HL-60/S4 treated with phorbol 12-myristate 13-acetate at 8.2 ng/mL for 4 days and 3 days (cell line): Measurements from ENCODE around the gene UNC13C.
"Not testable (repeated sequence)": the region's sequence is repeated elsewhere in the genome, so short reads cannot be mapped to it uniquely, and the experiment has no call there.

ENCODE experiments used
- in situ Hi-C: fragments of 300-500 bp; cut with MboI; formaldehyde crosslinking; loops from 2 replicates; pipeline ENCODE4 v1.15.0; 2022; ENCODE audit warnings: low sequenced_read_pairs

UNC13C gene

GRCh38 chr15:53978253-53978906 lies at the start of gene UNC13C:
Gene UNC13C, plus strand, starts transcription at chr15:53978441. Its CDS starts 34,463 bp downstream, at chr15:54012904.
- in situ Hi-C loops = no loop called here

DNA sequence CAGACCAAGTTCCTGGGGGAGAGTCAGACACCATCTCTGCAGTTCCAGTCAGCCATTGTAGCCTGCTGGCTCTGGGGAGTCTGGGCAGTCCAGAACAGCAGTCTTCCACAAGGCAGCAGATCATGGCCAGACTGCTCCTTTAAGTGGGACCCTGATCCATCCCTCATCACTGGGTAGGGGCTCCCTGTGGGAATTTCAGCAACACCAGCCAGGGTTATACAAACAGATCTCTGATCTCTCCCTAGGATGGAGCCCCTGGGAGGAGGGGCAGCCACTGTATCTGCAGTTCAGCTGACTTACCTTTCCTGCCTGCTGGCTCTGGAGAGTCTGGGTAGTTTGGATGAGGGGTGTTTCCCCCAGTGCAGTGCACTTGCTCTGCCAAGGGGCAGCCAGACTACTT lies 42.1 kb upstream of the UNC13C start:
- in situ Hi-C loops = no loop called here

- in situ Hi-C loops = not testable (repeated sequence)
These were observed 40.6 kb upstream of the UNC13C start for GRCh38 chr15:53937632-53938031.

DNA sequence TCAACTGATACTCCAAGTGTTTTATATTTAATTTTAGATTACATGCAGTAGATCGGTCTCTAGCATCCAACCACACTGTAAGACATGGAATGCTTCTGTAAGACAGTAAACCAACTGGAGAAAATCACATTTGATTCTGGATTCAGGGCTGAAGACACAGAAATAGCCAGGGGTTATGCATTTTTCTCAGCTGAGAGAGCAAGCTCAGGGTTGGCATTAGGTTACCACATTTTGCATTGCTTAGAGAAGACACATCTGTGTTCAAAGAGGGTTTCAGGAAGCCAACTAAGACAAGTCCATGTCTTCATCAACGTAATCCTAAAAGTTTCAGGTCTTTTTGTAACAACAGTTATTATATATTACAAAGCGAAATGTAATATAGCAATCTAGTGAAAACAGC lies 27.7 kb upstream of the UNC13C start:
- in situ Hi-C loops = no loop called here

- in situ Hi-C loops = no loop called here
These were observed 22.8 kb upstream of the UNC13C start for GRCh38 chr15:53955396-53955795.

- in situ Hi-C loops = no loop called here
These were observed 15.3 kb upstream of the UNC13C start for GRCh38 chr15:53962646-53963561.

DNA sequence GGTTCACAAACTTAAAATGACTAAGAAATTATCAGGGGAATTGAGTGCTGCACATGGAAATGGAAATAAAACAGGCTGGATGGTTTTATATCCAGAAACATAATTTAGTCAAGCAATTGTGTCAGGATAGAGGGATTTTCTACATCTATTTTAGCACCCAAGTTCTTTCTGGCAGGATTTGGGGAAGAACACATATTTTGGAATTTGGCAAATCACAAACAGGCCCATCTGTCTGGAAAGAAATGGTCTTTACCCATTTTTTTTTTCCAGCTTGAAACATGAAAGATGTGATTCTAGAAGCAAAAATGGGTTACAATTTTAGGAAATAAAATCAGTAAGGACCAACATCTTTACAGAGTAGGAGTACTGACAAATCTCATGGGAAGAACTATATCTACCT lies 14.4 kb upstream of the UNC13C start:
- in situ Hi-C loops = no loop called here

GRCh38 chr15:53974121-53974520 lies 4.1 kb upstream of the UNC13C start:
- in situ Hi-C loops = no loop called here

GRCh38 chr15:53974813-53975212 lies 3.4 kb upstream of the UNC13C start:
- in situ Hi-C loops = no loop called here

DNA sequence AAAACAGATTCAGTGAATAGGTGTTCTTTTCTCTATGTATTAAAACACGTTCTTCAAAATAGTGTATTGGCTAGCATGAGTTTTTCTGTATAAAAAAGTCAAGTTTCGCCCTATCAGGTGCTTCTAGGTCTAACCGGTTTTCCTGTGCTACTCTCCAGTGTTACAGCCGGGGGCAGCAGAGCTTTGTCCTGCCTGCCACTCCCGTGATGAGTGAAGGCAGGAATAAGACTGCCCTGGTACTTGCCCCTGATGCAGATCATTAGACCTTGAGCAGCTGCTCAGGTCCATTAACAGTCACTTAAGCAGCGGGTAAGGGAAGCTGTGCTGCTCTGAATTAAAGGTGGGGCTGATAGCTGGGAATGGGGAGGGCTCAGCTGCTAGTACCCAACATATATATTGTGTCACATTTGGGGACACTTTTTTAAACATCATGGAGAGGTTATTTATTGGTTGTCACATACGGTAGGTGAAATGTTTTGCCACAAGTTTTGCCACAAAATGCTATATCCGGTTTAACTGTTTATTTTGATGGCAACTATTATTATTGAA lies 1.3 kb upstream of the UNC13C start:
- in situ Hi-C loops = no loop called here

GRCh38 chr15:53979051-53979788 lies 979 bp downstream of the UNC13C start:
- in situ Hi-C loops = no loop called here

- in situ Hi-C loops = no loop called here
These were observed 1.8 kb downstream of the UNC13C start for GRCh38 chr15:53980021-53980420.

GRCh38 chr15:53982071-53982680 lies 3.9 kb downstream of the UNC13C start:
- in situ Hi-C loops = no loop called here

- in situ Hi-C loops = no loop called here
These were observed 4.6 kb downstream of the UNC13C start for GRCh38 chr15:53982876-53983275.

DNA sequence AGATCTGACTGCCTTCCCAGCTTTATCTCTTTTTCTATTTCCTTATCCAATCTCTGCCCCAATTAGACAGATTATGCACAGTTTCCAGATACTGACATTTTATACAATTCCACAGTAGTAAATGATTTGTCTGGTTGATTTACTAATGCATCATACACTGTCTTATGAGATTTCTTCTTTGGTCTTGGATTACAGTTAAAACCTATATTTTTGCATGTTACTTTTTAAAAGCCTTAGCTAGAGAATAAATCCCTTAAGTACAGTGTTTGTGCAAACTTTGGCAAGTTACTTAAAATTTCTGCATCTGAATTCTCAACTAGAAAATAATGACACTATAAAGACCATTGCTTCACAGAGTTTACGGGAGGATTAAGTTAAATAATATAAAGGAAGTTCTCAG lies 6.0 kb downstream of the UNC13C start:
- in situ Hi-C loops = no loop called here

- in situ Hi-C loops = no loop called here
These were observed 7.3 kb downstream of the UNC13C start for GRCh38 chr15:53985562-53985961.

DNA sequence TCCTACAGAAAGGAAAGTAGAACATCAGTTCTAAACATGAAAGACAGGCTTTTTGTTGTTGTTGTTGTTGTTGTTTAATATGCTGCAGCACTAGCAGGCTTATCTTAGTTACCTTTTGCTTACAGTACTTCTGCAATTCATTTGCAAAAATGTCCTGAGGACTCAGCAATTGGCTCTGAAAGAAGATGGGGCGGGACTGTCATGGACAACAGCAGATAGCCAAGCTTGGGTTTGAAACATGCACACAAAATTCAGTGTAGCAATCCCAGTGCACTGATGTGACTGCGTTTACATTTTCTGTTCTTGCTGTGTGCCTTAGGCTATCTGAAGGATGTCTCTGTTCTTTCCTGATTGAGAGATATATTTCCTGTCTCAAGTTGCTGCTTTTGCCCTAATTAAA lies 9.2 kb downstream of the UNC13C start:
- in situ Hi-C loops = no loop called here

- in situ Hi-C loops = no loop called here
These were observed 29.0 kb downstream of the UNC13C start for GRCh38 chr15:54007256-54007655.

DNA sequence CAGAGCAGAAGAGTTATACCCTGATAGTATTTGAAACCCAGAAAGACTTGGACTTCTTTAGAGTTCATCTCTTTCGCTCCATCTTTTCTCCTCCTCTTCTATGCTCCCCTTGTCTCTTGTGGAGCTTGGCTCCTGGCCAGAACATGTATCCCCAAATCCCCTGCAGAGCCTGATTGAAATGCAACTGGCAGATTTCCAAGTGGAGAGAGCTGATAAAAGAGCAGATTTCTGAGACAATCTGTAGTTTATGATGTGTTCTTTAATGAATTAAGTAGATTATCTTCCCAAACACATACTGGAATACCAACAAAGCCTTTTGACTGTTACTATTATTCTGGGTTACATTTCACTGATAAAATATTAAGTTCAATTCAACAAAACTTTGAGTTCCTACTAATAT lies 33.4 kb downstream of the UNC13C start:
- in situ Hi-C loops = no loop called here

DNA sequence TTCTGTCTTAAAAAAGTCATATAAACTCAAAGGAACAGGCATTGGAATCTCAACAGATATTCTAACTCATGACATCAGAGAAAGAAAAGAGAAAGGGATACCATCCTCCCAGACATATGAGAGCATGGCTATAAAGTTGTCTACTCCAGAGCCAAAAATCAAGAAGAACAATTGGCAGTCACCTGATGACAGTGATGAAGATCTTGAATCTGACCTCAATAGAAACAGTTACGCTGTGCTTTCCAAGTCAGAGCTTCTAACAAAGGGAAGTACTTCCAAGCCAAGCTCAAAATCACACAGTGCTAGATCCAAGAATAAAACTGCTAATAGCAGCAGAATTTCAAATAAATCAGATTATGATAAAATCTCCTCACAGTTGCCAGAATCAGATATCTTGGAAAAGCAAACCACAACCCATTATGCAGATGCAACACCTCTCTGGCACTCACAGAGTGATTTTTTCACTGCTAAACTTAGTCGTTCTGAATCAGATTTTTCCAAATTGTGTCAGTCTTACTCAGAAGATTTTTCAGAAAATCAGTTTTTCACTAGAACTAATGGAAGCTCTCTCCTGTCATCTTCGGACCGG lies 35.9 kb downstream of the UNC13C start:
- in situ Hi-C loops = no loop called here
